ENCODE results near the gene GJD4. TPM values are rescaled to one million over a fixed set of nuclear protein-coding genes. Genes with fewer than 3 reads are reported as not detected.

GJD4 gene
- total and polyA plus RNA-seq, 10 of the 15 experiments (the other 5 are each of a cell fraction or from before 2014, with no cell fraction given), result not detected

GRCh38 chr10:35555962-35556930, 48.9 kb upstream of the GJD4 start:
- H3K4me2 ChIP-seq (ENCODE audit: control insufficient read depth, insufficient read depth), result no peak overlapping the region
- WGBS (ENCODE audit: insufficient coverage, insufficient replicate concordance, low lambda C conversion rate, missing lambda C conversion rate), result 90% methylated on average over 6 of the region's 6 CpGs
- H3K4me3 ChIP-seq, result no peak overlapping the region
- H3K9ac ChIP-seq (ENCODE audit: control insufficient read depth, insufficient read depth, low read length), result no peak overlapping the region
- H3K4me1 ChIP-seq (ENCODE audit: control insufficient read depth, insufficient read depth, low read length), result peaks cover 7% of the 10 kb centered on the region
- H3K9me3 ChIP-seq (replicated peaks; ENCODE audit: control insufficient read depth, insufficient read depth, low read length), result no peaks in the 10 kb centered on the region
- ChIA-PET SMC1A (ENCODE audit: uncharacterized antibody, unreplicated experiment) (interaction anchor here (0.8 to 1.2 kb wide), 3 partner anchors 10 to 117 kb away, joined by 3 read pairs; no protein-coding TSS in a partner anchor), RAD21 (ENCODE audit: unreplicated experiment) (no interaction called here), POLR2A (interaction anchor here (0.6 kb wide), 1 partner anchor 63 kb away, joined by 3 read pairs; no protein-coding TSS in a partner anchor), CTCF (interaction anchor here (0.8 to 1.3 kb wide), 5 partner anchors 8 to 80 kb away, joined by 3 to 6 read pairs (median 3); no protein-coding TSS in a partner anchor)
- intact Hi-C loops (cut with micrococcal nuclease; ENCODE audit: unreplicated experiment), result no loop called here
- no peaks in the 10 kb centered on the region for H4K20me1 ChIP-seq (ENCODE audit: control insufficient read depth, insufficient read depth)
- H2AFZ ChIP-seq (ENCODE audit: control insufficient read depth, low read depth, low read length), result no peak overlapping the region
- in situ Hi-C loops (cut with MboI), result no loop called here
- H3K79me2 ChIP-seq (ENCODE audit: control insufficient read depth, insufficient read depth, low read length), result no peaks in the 10 kb centered on the region
- no peaks in the 10 kb centered on the region for H3K27me3 ChIP-seq (replicated peaks in 1 of 2; ENCODE audit: control insufficient read depth in 2 of 2, insufficient read depth in 2 of 2, low read length in 1 of 2)
- ATAC-seq (no peak), DNase-seq (ENCODE audit: low read depth, low spot score) (no peak), FAIRE-seq (no peak)
- peaks cover 0 to 6% of the 10 kb centered on the region in 2 experiments; a peak in 2 of 4 replicates for H3K36me3 ChIP-seq (ENCODE audit: control insufficient read depth in 2 of 2, insufficient read depth in 2 of 2, low read length in 1 of 2)
- no TSS peak for BruUV-seq (replicated peaks)
- no peak overlapping the region for H3K27ac ChIP-seq (ENCODE audit: control insufficient read depth, insufficient read depth)
- TF ChIP-seq SMARCA5 (IDR thresholded peaks at IDR 0.05) (no peak), HCFC1 (IDR thresholded peaks at IDR 0.05; ENCODE audit: low read length) (no peak), NFXL1 (IDR thresholded peaks at IDR 0.05; ENCODE audit: borderline replicate concordance) (no peak), EP300 (IDR thresholded peaks at IDR 0.05; ENCODE audit: borderline replicate concordance in 1 of 2, control insufficient read depth in 1 of 2, low read depth in 2 of 2, low read length in 2 of 2) (no peak), MEF2B (IDR thresholded peaks at IDR 0.05; ENCODE audit: partially characterized antibody, poor library complexity, severe bottlenecking) (no peak), ZNF622 (IDR thresholded peaks at IDR 0.05) (no peak), BCLAF1 (IDR thresholded peaks at IDR 0.05) (no peak), FOS (IDR thresholded peaks at IDR 0.05; ENCODE audit: borderline replicate concordance, extremely low read depth, insufficient read length) (no peak), E4F1 (IDR thresholded peaks at IDR 0.05; ENCODE audit: borderline replicate concordance, partially characterized antibody) (no peak), NR2F1 (conservative IDR thresholded peaks at IDR 0.05) (no peak), RUNX3 (IDR thresholded peaks at IDR 0.05; ENCODE audit: low read length) (no peak), SMC3 (IDR thresholded peaks at IDR 0.05; ENCODE audit: borderline replicate concordance, low read length) (no peak), ZNF24 (IDR thresholded peaks at IDR 0.05) (no peak), CREB1 (IDR thresholded peaks at IDR 0.05; ENCODE audit: low read depth) (no peak), MLLT1 (IDR thresholded peaks at IDR 0.05) (no peak), ZNF384 (IDR thresholded peaks at IDR 0.05; ENCODE audit: borderline replicate concordance, low read depth, low read length) (no peak), NFIC (IDR thresholded peaks at IDR 0.05; ENCODE audit: low read depth, low read length) (no peak)
